Measurements from ENCODE around the gene S100P.

S100P gene

GRCh38 chr4:6727081-6727942, 33.6 kb downstream of the S100P start:
- DNase-seq = no peak

DNA sequence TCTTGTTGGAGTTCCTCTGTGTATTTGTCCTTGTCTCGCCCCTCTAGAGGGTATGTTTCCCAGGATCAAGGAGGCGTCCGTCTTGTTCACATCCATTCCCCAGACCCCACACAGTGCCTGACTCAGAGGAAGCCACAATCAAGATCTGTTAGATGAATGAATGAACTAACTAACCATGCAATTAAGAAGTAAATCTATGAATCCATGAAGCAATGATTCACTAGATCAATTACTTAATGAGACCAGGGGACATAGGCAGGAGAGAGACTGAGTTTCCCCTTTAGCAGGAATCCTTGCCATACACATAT, 34.2 kb downstream of the S100P start:
- DNase-seq = no peak

DNA sequence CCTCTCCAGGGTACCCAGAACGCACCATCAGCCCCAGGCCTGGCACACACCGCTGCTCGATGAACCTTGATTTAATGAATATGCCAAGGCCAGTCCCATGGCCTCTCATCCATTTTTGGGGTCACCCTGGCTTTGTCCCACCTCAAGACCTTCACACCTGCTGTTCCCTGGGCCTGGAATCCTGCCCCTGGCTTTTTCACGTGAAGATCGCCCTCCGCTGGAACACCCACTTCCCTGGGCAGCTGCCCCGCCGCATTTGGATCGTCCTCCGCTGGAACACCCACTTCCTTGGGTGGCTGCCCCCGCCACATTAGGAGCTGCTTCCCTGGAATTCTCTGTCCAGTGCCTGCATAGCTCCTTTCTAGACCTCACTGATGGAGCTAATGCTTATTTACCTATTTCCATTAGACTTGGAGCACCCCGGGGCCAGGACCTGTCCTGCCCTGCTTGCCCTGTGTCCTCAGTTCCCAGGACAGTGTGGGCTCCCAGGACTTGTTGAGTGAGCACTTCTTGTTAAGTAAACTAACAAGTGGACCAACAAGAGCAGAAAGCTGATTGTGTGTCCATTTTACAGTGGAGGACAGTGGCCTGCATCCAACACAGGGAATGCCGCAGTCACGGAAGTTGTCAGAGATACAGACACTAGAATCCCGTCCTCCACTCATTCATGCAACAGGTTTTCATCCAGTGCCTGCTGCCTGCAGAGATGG, 34.8 kb downstream of the S100P start:
- DNase-seq = no peak

GRCh38 chr4:6730603-6731317, 37.1 kb downstream of the S100P start:
- DNase-seq = no peak

DNA sequence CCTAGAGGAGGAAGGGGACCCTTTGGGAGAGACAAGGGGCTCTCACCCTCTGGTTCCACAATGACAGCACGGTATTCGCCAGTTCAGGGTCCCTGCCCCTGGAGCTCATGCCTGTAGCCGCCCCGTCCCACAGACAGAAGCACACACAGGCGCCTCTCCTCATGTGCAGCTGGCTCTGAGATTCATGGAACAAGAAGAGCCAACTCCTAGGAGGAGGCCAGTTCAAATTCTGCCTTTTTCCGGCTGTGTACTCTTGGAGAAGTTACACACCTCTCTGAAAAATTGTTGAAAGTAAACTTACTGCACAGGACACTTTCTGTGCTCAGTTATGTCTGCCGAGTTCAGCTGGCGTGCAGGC, 37.6 kb downstream of the S100P start:
- no peak for DNase-seq

GRCh38 chr4:6731780-6732179, 38.1 kb downstream of the S100P start:
- DNase-seq = no peak

GRCh38 chr4:6732441-6733357, 39.0 kb downstream of the S100P start:
- DNase-seq = no peak

- DNase-seq = no peak
Measured at GRCh38 chr4:6733358-6734164, 39.9 kb downstream of the S100P start.

DNA sequence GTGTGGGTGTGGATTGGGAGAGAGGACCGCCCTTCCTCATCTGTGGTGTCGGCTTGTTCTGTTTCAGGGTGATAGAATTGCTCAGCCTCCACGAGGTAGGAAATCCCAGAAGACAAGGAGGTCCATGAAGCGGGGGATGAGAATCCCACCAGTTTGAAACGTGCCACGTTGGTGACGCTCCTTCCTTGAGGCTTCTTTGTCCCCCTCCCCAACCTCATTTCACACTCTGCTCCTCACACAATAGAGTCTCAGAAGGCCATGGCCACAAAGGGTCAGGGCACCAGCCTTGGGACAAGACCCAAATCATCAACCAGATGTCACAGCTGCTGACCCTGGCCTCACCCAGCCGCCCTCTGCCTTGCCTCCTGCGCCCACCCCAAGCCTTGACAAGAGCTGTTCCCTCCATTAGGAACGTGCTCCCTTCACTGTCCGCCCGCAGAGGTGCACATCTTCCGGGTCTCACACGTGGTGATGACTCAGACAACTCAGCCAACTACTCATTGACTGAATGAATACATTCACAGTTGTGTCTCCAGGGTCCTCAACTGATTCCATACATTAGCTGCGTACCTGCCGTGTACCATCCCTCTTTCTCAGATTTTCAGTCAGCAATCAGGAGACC, 40.6 kb downstream of the S100P start:
- no peak for DNase-seq

DNA sequence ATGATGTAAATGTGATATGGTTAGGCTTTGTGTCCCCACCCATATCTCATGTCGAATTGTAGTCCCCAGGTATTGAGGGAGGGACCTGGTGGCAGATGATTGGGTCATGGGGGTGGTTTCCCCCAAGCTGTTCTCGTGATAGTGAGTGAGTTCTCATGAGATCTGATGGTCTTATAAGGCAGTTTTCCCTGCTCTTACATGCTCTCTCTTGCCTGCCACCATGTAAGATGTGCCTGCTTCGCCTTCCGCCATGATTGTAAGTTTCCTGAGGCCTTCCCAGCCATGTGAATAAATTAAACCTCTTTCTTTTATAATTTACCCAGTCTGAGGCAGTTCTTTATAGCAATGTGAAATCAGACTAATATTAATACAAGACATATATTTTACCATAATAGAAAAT, 46.2 kb downstream of the S100P start:
- DNase-seq = no peak

DNA sequence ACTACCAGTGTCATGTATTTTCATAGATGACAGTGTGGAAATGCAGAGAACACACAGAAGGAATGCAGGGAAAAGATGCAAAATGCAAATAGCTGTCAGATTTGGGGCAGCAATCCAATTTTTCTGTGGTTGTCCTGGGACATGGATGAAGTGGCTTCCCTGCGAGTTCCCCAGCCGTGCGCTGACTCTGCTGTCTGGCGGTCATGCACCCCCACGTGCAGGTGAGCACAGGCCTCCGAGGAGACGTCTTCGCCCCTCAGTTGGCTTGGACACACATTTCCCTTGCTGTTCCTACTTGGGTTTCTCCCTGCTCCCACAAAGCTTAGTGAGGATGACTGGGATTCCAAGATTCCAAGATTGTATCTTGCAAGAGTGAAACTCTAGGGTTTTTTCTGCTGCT, 46.7 kb downstream of the S100P start:
- no peak for DNase-seq

DNA sequence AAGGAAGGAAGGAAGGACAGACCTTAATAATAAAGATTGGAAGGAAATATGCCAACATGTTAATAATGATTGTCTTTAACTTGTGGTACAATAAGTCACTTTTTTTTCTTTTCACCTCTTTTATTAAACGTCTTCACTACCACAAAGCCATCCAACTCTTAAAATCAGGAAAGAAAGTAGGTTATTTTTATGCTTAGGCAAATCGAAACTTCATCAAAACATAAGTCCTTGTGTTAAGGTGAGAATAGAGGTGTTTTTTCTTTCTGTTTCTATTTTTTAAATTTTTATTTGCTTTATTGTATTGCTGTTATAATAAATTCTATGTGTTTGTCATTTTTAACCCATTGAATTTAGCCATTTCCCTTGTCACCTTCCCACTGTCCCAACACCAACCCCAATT, 48.8 kb downstream of the S100P start:
- no peak for DNase-seq

DNA sequence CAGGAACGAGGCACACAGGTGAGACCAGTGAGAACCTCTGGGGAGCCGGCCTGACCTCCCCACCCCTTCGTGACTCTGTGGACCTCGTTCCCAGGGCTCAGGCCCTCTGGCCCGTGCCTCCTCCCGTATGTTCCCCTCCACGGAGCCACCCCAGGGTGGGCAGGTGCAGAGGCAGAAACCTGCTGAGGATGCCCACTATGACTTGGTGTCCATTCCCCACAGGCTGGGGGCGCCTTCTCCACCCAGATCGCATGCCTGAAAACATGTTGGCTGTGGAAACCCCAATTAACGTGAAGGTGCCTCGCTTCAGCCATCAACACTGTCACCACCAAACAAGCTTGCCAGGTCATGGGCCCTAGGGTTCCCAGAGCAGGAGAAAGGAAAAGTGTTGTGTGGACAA, 49.3 kb downstream of the S100P start:
- no peak for DNase-seq
